HuH-7.5 (cell line): ENCODE data around the gene MTCL1.

Experiments
- DNase-seq: peaks from one replicate; pipeline ENCODE4 v3.0.0; 2011; ENCODE audit warnings: low spot score

MTCL1 gene

DNA sequence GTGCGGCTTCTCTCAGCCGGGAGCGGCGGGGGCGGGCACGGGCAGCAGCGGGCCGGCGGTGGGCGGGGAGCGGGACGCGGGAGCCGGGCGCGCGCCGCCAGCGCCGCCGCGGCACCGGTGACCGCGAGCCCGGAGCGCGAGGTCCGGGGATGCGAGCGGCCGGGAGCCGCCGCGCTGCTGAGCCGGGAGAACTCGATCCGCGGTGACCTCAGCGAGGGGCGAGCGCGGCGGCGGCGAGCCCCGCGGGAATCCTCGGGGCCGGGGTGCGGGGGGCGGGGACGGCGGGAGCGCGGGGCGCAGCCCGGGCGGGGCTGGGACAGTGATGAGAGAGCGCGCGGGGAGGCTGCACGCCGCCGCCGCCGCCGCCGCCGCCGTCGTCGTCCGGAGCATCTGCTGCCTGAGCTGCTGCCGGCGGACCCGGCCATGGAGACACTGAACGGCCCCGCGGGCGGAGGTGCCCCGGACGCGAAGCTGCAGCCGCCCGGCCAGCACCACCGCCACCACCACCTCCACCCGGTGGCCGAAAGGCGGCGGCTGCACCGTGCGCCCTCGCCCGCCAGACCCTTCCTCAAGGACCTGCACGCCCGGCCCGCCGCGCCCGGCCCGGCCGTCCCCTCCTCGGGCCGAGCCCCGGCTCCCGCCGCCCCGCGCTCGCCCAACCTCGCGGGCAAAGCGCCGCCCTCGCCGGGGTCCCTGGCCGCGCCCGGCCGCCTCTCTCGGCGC, at the start of gene MTCL1:
Gene MTCL1, plus strand, starts transcription at position 319 of the 723 bp plus-strand sequence. Its CDS starts 105 bp downstream, at position 424.
- peak; percentile 86 for DNase-seq

DNA sequence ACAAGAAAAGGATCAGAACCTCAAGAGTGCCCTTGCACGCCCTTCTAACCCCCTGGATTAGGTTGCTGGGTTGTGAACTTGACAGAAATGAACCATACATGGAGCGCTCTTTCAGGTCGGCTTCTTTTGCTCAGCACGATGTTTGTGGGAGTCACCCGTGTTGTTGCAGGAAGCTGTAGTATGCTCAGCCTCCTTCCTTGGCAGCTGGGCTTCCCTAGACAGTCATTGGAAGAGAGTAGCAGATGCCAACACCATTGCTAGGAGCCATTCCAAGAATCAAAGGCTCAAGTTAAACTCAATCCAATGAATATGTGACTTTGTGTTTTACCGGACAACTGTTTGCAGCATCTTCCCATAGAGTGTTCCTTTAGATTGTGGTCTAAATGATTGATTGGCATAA, 49.1 kb upstream of the MTCL1 start:
- no peak for DNase-seq

DNA sequence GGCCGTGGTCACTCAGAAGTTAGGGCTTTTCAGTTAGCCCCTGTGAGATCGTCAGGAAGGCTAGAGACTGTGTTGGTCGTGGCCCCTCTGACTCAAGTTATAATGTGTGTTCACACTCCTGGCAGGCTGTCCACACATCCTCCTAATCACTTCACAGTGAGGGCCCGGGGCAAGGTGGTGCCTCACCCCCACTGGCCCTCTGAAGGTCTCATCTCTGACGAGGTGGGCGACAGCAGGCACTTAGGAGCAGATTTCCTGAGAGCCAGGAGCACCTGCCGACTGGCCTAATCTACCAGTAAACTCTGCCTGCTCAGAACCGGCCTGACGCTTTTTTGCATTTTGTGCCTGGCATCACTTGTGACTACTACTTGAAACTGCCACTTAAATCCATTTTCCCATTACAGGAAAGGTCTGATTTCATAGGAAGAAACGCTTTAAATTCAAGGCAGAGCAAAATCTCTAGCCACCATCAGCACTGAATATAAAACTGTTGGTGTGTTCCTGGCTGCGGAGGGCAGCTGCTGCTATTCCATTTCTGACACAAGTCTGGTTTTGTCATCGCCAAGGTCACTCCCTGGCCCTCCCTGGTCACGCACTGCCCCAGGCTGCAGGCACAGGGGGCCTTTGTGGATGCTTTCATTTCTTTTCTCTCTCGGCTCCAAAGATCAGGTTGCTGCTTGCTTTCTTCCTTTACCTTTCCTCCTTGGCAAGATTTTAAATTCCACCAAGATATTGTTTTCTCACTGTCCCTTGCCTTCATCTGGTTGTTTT, 48.1 kb upstream of the MTCL1 start:
- DNase-seq: no peak

DNA sequence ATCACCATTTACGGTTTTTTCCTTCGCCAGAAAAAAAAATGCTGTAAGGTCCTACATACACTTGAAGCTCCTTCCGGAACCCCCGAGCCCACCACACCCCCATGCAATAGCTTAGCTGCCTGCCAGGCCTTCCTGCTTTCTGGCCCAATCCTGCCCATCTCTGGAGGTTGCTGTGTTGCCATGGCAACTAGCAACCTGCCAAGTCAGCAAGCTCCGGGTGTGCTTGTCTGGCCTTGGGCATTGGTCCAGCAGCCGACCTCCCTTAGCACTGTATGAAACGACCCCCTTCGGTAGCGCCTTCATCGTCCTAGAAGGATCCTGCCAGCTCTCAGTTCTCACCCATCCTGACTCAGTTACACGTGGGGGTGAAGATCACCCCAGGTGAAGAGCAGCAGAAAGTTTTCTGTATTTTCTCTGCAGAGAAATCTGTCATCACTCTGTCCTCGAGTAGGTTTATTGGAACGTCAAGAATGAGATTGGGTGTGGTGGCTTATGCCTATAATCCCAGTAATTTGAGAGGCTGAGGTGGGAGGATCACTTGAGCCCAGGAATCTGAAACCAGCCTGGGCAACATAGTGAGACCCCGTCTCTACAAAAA, 47.4 kb upstream of the MTCL1 start:
- no peak for DNase-seq

DNA sequence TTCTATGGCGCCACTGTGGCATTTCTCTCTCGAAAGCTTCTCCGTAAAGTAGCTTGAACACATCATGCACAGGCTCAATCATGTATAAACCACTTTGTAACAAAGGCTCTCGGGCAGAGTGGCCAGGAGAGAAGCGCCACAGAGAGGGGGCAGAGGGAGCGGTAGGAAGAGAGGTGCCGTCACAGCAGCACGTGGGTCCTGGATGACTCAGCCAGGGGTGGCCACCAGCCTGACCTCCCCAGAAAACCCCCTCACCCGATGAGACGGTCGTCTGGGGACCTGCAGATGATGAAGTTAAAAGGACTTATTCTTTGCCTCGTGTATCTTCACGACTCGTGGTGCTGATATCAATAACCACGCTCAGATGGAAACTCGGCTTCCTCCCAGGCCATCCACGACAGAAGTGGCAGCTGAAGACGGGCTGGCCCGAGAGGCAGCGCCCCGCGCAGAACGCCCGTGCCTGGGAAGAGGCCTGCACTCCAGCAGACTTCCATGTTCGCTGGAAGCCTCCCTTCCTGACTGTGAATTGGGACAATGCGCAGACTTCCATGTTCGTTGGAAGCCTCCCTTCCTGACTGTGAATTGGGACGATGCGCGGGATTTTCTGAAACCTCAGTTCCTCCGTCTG, 46.4 kb upstream of the MTCL1 start:
- no peak for DNase-seq

DNA sequence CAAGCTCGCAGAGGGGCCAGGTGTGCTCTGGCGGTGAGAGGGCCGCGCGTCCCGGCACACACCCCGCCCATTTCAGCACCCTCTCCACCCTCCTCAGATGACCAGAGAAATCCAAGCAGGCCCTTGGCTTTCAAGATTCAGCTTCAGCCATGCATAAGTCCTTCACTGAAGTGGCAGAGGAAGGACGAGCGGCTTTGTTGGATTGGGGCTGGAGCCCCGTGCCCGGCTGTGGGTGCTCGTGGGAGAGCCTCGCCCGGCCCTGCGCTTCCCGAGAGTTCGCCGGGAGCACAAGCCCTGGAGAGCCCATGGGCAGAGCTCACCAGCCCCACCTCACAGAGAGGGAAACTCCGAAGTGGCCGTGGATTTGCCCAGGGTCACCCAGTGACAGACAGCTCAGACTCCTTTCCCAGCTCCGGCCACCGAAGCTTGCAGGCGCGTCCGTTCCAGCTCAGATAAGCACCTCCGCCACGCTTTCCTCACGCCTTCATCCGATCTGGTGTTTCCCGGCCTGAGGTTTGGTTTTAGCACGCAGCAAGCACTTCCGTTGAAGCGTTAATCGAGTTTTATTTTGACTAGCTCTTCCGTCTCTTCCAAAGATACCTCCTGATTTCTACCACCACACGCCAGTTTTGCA, 45.6 kb upstream of the MTCL1 start:
- DNase-seq: no peak

DNA sequence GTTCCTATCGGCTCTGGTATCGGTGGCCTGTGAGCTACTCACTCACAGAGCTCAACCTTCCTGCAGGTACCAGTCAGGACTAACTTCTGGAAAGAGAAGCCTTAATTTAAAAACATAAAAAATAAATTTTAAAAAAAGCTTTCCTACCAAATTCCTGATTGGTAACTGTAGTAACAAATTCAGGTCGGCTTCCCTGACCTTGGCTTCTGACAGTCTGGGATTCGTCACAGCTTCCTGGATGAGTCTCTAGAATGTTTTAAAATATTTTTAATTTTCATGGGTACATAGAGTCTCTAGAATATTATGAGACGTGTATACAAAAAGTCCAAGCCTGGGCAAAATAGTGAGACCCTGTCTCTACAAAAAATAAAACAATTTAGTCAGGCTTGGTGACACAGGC, 45.0 kb upstream of the MTCL1 start:
- no peak for DNase-seq

DNA sequence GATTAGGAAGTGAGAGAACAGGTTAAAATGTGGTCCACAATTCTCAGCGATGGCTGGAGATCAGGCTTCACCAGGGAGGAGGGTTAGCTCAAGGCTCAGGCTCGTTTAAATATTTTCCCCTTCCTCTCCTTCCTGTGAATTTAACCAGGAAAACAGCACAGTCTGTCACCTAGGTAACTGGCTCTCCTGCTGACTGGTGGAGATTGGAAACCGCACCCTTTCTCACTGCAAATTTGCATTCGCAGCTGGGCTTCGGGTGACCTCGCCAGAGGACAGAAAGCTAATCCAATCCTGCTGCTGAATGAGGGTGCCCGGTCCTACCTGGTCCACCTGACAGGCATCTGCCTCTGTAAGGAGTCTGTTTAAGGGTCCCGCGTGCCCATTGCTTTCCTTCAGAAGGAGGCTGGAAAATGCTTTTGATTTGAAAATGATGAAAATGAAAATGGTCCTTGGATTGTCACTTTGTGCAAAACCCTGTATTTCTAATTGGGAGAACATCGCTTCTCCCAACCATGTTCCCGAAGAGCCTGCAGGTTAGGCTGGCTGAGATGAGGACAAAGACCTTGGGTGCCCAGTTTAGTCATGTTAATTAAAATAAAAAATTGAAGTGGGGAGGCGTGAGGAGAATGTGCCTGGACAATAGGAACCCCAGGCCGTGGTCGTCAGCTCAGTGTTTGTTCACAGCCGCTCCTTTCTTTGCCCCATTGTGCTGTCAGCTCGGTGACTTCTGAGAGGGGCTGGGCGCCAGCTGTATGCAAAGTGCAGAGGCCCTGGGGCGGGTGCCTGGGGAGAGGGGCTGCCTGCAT, 43.4 kb upstream of the MTCL1 start:
- DNase-seq: no peak

DNA sequence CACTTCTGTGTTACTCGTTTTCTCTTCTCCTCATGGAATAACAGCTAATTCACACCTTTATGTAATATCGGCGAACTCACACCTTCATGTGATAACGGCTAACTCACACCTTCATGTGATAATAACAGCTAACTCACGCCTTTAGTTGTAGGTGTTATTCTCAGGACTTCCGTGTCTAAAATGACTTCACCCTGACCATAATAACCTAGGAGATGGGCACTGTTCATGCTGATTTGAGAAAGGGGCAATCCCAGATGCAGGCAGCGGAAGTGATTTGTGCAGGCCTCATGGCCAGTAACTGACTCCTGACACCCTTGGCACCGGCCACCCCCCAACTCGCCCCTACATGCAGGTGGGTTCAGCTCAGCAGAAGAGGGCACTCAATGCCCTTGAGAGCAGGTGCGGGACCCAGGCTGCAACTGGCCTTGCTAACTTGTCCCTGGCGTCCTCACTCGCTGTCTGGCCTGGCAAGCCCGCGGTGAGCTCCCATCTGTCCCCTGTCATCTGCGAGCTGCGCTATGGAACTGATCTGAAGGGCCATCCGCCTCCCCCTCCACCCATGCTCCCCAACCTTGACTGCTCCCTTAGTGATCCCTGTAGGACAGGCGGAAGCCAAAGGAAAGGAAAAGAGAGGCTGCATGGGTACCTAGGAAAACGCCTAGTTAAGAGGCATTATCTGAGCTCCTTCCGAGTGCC, 42.6 kb upstream of the MTCL1 start:
- no peak for DNase-seq

DNA sequence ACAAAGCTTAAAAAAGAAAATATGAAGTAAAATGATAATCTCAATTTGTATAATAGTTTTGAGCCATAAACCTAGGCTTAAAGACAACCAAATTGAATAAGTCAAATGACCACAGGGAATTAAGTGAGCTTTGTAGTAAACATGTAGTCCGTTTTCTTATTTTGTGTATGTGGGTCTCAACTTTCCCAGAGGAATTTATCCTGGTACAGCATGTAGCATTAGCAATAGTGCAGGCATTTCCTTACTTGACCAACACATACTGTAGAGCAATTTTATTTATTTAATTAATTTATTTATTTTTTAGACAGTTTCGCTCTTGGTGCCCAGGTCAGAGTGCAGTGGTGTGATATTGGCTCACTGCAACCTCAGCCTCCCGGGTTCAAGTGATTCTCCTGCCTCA, 37.5 kb upstream of the MTCL1 start:
- DNase-seq: no peak

DNA sequence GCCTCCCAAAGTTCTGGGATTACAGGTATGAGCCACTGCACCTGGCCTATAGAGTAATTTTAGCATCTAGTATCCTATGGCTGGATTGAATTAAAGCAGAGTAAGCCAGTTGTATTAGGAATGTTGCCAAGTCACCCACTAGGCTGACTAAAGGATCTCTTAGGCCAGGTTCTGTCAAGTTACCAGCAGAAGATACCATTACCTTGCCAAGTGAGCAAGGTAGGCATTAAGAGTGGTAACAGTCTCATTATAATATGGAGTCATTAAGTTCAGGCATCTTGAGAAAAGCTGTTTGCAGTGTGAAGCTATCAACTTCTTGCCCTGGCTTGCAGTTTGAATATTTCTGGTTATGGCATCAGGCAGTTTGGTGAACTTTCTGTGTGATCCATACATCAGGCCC, 37.0 kb upstream of the MTCL1 start:
- no peak for DNase-seq

DNA sequence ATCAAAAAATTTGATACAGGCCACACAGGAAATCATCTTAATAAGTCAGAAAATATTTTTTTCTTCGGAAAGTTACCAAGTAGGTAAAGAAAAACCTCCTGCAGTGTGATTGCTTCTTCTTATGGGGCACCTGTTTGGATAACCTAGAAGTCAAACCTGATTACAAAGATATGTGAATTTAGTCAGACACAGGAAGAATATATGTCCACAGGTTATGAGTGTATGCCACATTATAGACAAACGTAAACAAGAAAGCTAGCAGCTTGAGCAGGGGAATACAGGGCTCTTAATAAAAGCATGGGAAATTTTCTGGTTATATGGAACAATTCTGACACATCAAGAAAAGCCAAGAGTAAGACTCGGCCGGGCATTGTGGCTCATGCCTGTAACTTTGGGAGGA, 35.8 kb upstream of the MTCL1 start:
- DNase-seq: no peak

DNA sequence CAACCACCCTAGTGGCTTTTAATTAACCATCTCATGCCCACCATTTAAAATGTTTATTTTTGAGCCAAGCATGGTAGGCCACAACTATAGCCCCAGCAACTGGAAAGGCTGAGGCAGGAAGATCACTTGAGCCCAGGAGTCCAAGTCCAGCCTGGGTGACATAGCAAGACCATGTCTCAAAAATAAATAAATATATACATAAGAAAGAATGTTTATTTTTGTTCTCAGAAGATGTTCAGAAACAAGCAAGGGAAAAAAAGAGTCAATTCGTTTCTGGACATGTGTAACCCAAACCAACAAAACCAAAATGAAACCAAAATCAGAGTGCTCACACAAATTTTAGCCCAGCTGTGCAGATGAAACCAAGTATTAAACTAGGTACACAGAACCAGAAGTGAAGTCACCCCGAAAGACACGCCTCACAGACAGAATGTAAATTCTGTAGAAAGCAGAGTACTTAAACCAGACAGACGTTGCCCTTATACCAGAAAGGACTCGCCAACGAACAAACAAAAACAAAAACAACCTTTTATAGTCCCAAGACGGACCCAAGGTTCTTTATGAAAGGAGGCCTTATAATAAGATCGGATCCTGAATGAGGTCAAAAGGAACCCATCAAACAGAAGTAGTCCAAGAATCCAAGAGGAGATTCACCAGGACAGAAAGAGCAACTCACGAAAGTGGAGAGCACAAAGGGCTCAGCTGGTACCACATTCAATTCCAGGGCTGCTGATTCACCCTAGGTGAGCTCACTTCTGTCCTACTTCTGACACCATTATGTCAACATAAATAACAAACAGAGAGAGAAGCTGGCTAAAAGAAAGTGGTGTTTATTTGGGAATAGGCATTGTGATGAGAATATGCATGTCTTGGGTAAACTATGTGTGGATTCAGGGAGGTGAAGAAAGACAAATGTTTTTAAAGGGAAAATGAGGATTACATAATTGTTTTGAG, 31.8 kb upstream of the MTCL1 start:
- DNase-seq: no peak

DNA sequence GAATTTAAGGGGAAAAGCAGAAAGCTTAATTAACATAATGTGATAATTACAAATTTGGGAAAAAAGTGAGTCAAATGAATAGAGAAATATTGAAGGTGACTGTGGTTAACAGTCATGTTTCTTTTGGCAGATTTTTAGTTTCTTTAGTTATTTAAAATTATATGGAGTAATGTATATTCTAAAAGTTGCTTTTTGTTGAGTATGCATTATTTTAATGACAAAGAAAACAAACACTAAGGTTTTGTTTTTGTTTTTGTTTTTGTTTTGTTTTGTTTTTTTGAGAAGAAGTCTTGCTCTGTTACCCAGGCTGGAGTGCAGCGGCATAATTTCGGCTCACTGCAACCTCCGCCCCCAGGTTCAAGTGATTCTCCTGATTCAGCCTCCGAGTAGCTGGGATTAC, 30.3 kb upstream of the MTCL1 start:
- DNase-seq: no peak

DNA sequence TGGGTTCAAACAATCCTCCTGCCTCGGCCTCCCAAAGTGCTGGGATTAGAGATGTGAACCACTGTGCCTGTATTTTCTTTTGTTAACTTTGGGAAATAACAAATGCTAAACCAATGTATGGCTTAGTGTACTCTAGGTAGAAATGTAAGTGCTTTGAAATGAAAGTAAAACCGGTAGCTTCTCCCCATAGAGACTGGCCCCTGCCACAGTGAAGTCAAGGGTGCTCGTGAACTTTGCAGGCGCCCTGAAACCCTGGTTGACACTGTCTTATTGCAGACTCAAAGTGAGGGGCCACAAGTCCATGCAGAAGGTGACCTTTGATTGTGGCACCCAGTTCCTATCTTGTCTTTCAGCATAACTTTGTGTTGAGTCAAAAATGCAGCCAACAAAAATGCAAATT, 24.2 kb upstream of the MTCL1 start:
- DNase-seq: no peak

DNA sequence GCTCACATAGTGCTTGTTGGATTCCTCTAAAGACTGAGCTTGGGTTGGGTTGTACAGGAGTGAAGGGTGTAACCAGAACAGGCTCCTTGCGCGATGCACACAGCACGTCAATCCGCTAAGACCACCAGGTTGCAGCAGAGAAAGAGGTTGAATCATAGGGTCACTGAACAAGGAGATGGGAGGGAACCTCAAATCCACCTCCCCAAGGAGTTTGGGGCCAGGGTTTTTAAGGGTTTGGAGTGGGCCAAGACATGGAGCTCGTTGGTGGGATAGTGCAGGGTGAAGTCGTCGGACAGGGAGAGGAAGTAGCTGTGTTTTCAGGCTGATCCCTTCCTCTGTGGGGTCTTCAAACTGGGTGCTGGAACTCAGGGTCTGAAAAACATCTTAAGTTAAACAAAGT, 20.8 kb upstream of the MTCL1 start:
- DNase-seq: no peak

DNA sequence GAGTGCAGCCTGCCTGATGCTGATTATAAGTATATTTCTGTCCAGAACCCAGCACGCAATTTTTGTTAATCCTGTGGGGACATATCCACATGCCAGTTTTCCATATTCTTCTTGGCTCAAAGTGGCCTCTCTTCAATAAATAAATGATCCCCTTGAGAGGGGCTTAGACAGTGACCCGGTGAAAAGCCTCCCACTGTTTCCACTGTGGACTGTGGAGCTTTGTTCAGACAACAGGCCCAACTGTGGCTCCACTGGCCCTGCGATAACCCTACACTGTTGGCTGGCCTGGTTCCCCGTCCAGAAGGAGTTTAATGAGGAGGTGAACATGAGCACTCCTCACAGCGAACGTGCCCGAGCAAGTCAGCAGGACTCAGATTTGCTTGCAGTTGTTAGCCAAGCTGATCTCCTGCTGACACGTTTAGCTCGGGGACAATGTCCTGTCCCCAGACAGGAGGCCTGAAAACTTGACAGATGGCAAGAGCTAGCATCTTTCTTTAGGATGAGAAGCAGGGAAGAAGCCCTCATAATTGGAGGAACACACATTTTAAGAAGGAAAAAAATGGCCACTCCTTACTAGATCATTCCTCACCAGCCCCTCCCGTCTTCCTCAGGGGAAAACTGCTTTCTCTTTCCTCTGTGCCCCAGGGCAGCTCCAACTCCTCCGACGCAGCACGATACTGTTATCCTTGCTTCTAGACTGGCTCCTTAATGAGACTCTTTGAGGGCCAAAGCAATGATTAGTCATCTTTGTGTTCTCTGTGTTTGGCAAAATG, 20.0 kb upstream of the MTCL1 start:
- DNase-seq: no peak

DNA sequence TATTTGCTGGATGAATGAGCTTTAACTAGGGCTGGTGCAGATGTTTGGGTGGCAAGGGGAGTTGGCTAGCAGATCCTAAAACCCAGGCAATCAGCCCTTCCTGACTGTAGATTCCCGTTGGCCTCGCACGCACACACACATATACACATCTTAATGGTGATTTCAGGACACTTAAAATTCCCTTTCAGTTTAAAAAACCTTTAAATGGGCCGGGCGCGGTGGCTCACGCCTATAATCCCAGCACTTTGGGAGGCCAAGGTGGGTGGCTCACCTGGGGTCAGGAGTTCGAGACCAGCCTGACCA, 19.5 kb upstream of the MTCL1 start:
- no peak for DNase-seq

DNA sequence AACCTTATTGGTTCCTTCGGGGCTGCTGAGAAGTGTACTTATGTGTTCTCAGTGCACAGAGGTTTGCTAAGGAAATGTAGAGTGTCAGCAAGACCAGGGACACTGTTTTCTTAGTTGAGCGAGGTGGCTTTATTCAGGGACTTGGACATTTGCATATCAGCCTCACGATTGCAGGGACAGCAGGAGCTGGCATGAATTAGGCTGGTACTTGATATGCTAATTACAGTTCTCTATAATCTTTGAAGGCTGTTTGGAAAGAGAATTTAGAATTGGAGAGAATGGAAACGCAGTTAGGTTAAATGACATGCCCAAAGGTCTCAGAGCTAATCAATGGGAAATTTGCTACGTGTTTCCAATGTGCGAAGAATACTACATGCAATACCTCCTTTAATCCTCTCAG, 18.7 kb upstream of the MTCL1 start:
- no peak for DNase-seq
